PC-9 (cell line): Measurements from ENCODE around the gene SMIM29.
"Not testable (repeated sequence)": the region's sequence is repeated elsewhere in the genome, so short reads cannot be mapped to it uniquely, and the experiment has no call there.

Source experiments
- CTCF ChIP-seq: fragments of 200-600 bp; sonication (generic); conservative IDR thresholded peaks from 2 replicates; pipeline ENCODE4 v1.6.1; 2017; ENCODE audit warnings: mixed run types, antibody characterized with exemption, mild to moderate bottlenecking, moderate library complexity
- EZH2 ChIP-seq: fragments of 200-600 bp; sonication (generic); IDR thresholded peaks from 2 replicates; pipeline ENCODE4 v1.8.0; 2017; ENCODE audit warnings: antibody characterized with exemption, low read depth

GRCh38 chr6:34269132-34269531, 20.3 kb upstream of the SMIM29 start:
- TF ChIP-seq CTCF, EZH2: not testable (repeated sequence)
